ENCODE measurements around the gene TMEM132D. TPM values are rescaled to one million over a fixed set of nuclear protein-coding genes. Genes with fewer than 3 reads are reported as not detected.

Gene TMEM132D
- total and polyA plus RNA-seq, 2 of the 8 experiments (the other 6 are each of a cell fraction or from before 2014, with no cell fraction given), result 3.5 to 10.1 TPM

DNA sequence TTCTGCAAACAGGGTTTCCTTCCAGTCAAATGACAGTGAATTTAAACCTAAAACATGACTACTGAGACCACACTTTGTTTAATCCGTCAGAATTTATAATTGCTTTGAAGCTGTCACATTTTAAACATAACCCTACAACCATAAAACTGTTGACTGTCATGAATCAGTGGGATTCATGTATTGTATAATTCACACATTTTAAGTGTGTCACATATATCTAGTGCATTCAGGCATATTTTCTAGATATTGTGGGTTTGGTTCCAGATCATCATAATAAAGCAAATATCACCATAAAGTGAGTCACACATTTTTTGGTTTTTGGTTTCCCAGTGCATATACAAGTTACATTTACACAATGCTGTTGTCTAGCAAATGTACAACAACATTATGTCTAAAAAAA is 304.4 kb downstream of the TMEM132D start (continued):
- TF ChIP-seq, protein P1, sequence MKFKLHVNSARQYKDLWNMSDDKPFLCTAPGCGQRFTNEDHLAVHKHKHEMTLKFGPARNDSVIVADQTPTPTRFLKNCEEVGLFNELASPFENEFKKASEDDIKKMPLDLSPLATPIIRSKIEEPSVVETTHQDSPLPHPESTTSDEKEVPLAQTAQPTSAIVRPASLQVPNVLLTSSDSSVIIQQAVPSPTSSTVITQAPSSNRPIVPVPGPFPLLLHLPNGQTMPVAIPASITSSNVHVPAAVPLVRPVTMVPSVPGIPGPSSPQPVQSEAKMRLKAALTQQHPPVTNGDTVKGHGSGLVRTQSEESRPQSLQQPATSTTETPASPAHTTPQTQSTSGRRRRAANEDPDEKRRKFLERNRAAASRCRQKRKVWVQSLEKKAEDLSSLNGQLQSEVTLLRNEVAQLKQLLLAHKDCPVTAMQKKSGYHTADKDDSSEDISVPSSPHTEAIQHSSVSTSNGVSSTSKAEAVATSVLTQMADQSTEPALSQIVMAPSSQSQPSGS (IDR thresholded peaks at IDR 0.05; ENCODE audit: low read length), result no peak
- TF ChIP-seq ASH2L (IDR thresholded peaks at IDR 0.05; ENCODE audit: low read length) (no peak), ZNF274 (IDR thresholded peaks at IDR 0.05; ENCODE audit: borderline replicate concordance, extremely low read depth, low read length) (no peak), SP4 (IDR thresholded peaks at IDR 0.05; ENCODE audit: low read length) (no peak), YY1 (IDR thresholded peaks at IDR 0.05; ENCODE audit: low read depth, low read length) (no peak)
- TF ChIP-seq, protein P2, sequence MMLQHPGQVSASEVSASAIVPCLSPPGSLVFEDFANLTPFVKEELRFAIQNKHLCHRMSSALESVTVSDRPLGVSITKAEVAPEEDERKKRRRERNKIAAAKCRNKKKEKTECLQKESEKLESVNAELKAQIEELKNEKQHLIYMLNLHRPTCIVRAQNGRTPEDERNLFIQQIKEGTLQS (IDR thresholded peaks at IDR 0.05; ENCODE audit: insufficient read depth, low read depth, low read length), result no peak

All from H1 (cell line).